NCI-H1694 (cell line): Measurements from ENCODE around the gene NALCN.

Experiments used
- DNase-seq: peaks from one replicate; lab custom pipeline; 2025; lab: John Stamatoyannopoulos, UW

The NALCN gene

DNA sequence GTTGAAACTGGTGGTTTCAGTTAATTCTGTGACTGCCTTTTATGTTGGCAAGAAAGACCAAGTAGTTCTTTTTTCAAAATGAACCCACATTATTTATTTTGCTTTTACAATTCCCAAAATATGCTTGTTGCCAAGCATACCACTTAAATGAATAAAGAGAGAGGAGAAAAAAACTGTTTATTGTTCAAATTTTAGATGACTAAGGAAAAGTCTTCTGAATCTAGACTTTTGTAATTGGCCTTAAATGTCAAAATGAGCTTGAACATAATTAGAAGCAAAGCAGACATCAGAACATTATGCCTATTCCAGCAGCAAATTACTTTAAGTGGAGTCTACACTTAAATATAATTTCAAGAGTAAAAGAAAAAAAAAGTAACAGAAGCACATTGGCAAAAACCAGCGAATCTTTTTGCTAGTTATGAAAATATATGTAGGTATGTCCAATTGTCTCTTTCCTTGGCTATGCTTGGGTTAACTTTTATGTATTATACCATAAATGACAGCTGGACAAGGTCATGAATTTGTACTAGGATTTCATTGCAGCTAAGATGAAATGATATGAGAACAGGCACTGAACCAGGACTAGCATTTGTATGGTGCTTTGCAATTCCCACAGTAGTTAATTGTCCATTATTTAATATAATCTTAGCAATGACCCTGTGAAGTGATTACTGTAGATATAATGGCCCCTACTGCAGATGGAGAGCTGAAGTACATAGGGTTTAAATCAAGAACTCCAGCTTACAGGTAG lies 211.9 kb downstream of the NALCN start:
- DNase-seq, result no peak

- DNase-seq, result no peak
These were observed 213.7 kb downstream of the NALCN start for GRCh38 chr13:101202590-101202989.

- no peak for DNase-seq
These were observed 225.3 kb downstream of the NALCN start for GRCh38 chr13:101190976-101191375.

DNA sequence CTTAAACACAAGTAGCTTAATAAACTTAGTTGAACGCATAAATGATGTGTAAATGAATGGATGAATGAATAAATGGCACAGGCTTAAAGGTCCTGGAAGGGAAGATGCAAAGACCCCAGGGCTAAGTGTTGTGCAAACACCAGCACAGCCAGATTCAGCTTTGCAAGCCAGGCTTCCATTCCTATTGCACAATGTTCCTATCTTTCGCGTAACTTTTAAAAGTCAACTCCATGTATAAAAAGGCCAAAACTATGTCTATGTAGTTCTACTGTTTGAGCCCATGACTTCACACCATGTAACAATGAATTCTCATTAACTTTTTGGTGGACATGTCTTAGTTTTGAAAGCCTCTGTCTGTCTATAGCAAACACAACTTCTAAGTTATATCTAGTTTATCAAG lies 226.0 kb downstream of the NALCN start:
- no peak for DNase-seq

GRCh38 chr13:101185606-101186005 lies 230.7 kb downstream of the NALCN start:
- no peak for DNase-seq

DNA sequence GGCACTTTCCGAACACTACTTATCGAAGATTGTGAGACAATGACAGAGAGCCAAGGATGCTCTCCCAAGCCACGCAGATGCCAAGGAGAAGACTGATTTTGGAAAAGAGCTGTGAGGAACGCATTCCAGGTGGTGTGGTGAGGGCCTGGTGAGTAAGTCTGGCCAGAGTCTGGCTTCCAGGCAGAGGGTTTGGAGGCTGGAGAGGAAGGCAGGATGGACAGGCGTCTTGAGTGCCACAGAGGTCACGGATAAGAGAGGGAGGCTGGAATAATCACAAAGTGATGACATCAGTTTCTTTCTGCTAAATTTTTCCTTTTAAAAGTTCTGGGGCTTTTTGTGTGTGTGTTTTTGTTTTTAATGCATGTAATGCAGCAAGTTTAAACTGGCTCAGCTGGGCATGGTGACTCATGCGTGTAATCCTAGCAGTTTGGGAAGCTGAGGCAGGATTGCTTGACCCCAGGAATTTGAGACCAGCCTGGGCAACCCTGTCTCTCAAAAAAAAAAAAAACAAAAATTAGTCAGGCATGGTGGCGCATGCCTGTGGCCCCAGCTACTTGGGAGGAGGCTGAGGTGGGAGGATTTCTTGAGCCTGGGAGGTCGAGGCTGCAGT lies 235.1 kb downstream of the NALCN start:
- DNase-seq, result no peak

DNA sequence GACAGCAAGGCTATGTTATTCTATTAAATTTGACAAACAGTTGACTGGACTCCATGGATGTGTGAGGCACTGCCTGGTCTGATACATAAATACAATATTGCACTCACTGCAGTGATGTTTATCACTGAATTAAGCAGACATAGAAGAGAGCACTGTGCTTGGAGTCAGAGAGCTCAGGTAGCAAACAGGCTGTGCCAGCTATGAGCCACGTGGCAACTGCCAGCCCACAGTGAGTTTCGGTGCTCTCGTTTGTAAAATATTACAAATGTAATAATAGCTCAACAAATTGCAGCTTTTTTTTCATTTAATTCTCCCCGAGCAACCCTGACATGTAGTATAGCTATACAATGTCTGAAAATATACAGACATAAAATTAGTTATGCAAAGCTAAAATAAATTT lies 237.3 kb downstream of the NALCN start:
- DNase-seq, result no peak

GRCh38 chr13:101178406-101178805 lies 237.9 kb downstream of the NALCN start:
- DNase-seq, result no peak

DNA sequence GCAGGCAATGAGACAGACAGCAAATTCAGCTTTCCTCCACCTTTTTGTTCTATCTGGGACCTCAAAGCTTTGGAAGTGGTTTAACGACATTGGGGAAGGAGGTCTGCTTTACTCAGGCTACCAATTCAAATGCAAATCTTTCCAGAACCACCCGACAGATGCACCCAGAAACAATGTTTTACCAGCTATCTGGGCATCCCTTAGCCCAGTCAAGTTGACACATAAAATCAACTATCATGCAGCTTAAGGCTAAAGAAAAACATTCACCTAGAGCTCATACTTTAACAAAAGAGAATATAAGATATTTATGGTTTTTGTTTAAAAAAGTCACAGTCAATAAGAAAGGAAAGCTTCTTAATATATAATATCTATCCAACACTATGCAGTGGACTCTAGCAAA lies 246.0 kb downstream of the NALCN start:
- DNase-seq, result no peak

DNA sequence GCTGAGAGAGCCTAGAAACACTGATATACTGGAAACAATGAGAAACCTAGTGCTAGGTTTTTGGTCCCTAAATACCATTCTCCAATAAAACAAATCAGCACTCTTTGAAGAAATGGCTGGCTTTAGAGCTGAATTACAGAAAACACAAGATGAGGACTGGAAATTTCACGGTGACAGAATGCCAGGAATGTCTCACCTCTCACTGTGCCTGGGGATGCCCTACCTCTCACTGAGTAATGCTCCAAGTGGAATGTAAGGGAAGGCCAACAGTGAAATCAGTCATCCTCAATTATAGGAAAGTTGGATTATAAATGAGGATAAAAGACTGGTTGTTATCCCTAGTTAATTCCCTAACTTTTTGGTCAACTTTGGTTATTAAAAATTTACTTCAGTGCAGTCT lies 259.0 kb downstream of the NALCN start:
- DNase-seq, result no peak

DNA sequence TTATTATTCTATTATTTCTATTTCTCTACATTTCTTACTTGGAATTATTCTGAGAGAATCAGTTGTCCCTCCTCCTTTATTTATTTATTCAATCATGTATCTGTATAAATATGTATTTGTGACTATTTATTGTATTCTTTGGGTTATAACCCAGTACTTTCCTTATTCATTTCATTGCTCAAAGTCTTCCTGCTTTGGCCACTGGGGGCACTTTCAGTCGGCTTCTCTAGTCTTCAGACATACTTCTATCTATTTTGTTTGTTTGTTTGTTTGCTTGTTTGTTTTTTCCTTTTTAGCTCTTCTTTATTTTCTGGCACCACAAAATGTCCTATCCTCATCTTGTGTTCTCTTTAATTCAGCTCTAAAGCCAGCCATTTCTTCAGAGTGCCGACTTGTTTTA lies 260.4 kb downstream of the NALCN start:
- no peak for DNase-seq

GRCh38 chr13:101152184-101152583 lies 264.1 kb downstream of the NALCN start:
- DNase-seq, result no peak

GRCh38 chr13:101150998-101151397 lies 265.3 kb downstream of the NALCN start:
- DNase-seq, result no peak

DNA sequence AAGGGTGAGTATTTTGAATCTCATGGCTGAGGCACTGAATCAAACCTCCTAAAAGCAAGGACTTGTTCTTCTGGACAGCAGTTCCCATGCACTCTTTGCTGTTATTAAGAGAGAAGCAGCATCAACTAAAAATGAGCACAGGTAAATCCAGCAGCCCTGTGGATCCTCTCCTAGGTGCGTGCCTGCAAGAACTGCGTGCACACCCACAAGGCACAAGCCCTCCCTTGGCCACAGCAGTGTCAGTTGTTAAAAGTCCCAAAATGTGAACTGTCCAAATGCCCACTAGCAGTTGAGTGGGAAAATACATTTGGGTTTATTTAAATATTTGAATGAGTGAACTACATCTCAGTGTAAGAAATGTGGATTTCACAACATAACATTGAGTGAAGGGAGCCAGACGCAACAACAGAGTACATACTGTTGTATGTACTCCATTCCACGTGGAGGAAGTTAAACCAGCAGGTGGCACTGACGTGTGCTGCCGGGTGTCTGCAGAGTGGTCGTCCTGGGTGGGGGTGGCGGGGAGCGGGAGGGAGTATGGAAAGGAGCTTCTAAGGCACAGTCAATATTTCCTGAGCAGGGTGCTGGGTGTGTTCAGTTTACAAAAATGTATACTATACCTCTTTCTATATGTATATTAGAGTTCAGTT lies 266.4 kb downstream of the NALCN start:
- no peak for DNase-seq

DNA sequence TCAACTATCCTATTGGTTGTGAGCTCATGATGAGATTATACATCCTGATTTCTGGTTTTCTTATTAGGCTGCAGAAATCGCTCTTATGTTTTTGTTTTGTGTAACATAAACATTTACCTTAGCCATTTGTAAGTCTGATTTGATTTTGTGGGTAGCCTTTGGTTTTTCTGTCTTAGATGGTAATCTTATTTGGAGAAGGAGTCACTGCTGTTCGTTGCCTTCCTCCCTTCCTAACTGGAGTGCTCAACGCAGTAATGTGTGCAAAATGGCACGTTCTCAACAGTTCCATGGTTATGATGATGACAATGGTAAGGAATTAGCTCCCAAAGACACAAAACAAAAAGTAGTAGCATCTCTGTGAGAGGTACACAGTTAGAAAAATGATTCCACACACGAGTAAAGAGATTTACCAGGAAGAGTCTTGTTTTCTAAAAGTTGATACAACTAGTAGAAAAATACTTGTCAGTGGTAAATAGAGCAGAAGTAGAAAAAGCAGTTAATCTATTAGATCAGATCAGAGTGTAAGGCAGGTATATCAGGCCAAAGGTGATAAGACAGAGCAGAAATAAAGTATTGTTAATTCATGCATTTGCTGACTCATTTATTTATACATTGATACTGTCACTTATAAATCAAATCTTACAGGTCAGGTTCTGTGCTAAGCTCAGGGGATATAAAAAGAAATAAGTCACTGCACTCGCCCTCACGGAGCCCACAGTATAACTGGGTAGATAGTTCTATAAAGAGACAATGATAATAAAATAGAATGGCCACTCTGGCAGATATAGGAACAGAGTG lies 270.0 kb downstream of the NALCN start:
- no peak for DNase-seq

GRCh38 chr13:101144808-101145419 lies 271.4 kb downstream of the NALCN start:
- peak; percentile 63 for DNase-seq

DNA sequence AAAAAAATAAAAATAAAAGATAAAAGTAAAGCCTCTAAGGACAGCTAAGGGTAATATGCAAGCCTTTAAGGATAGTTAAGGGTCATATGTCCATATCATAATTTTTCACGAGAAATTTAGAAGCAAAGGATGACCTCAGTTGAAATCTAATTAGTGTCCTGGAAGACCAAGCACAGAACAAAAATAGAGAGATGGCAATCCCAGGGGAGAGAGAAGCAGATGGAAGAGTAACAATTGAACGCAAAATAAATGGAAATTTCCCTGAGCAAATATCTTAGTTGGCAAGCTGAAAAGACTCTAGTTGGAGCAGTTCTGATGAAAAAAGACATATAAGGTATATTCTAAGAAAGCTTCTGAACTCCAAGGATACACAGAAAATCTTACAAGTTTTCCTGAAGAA lies 275.4 kb downstream of the NALCN start:
- no peak for DNase-seq

GRCh38 chr13:101140087-101140770 lies 276.1 kb downstream of the NALCN start:
- no peak for DNase-seq

DNA sequence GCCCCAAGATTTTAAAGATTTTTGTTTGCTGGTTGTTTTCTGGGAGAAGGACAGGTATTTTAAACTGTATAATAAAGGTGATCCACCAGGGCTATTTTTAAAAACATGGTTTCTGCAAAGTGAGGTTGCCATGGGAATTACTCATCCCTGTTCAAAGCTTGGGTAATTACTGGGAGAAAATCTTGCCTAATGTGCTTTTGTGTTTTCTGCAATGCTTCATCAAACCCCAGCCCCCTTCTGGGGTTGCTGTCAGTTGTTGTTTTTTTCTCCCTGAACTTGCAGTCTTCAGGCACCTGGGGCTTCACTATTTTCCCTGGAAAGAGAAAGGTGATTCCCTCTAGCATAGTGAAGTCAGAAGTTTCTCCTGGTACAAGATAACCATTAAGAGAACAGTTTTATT lies 277.2 kb downstream of the NALCN start:
- DNase-seq, result no peak

DNA sequence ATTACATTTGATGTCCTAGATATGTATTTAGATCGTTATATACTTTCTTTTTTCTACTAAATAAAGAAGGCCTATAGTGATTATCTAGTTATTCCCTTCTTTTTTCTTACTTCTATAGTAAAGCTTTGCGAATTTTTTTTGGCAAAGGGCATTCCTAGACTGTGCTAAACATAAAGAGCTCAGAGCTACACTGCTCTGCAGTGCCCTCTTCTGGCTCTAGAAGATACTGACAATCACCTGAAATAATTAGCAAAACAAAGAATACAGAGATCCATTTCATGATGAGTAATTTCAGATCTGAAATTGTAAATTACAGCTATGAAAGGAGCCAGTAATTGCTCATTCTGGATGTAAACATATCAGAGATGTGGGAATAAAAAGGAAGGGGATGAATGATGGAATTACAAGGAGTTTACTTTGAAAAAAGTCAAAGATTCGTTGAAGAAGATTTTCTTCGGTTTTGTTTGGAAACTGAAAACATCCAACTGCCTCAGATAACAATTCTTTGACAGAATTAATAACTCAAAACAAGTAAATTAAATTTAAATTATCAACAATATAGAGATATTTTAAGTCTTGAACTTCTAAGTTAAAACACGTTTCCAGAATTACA lies 288.5 kb downstream of the NALCN start:
- DNase-seq, result peak; percentile 76

GRCh38 chr13:101123028-101123427 lies 293.3 kb downstream of the NALCN start:
- no peak for DNase-seq
